H9 (cell line): Measurements from ENCODE around the gene LATS2. TPM values are rescaled to one million over a fixed set of nuclear protein-coding genes. Genes with fewer than 3 reads are reported as not detected.

Experiments used
- DNase-seq: peaks from one replicate; pipeline ENCODE4 v3.0.0-alpha.2; 2017
- H2AFZ ChIP-seq: one replicate; pipeline ENCODE4 v1.6.1; 2013; ENCODE audit warnings: mild to moderate bottlenecking, low read length, control low read depth, moderate library complexity
- H2AK5ac ChIP-seq: 2 replicates; pipeline ENCODE4 v1.6.1; 2013; ENCODE audit warnings: low read length, control low read depth, mixed read lengths; ENCODE audit not compliant: insufficient read length
- H2BK120ac ChIP-seq: one replicate; pipeline ENCODE4 v1.6.1; 2013; ENCODE audit warnings: low read depth, mild to moderate bottlenecking, low read length, control low read depth, inconsistent platforms; ENCODE audit not compliant: poor library complexity, severe bottlenecking
- H2BK12ac ChIP-seq: 2 replicates; pipeline ENCODE4 v1.6.1; 2013; ENCODE audit warnings: low read length, control low read depth, mixed read lengths, low read depth; ENCODE audit not compliant: insufficient read length
- H2BK15ac ChIP-seq: 2 replicates; pipeline ENCODE4 v1.6.1; 2013; ENCODE audit warnings: low read depth, low read length, control low read depth
- H2BK20ac ChIP-seq: one replicate; pipeline ENCODE4 v1.6.1; 2013; ENCODE audit warnings: low read depth, mild to moderate bottlenecking, low read length, control low read depth, inconsistent platforms; ENCODE audit not compliant: poor library complexity, severe bottlenecking
- H2BK5ac ChIP-seq: 2 replicates; pipeline ENCODE4 v1.6.1; 2013; ENCODE audit warnings: low read length, control low read depth, mixed read lengths; ENCODE audit not compliant: insufficient read length
- H3K14ac ChIP-seq: 2 replicates; pipeline ENCODE4 v1.6.1; 2013; ENCODE audit warnings: low read length, control low read depth; ENCODE audit not compliant: insufficient read depth
- H3K18ac ChIP-seq: 2 replicates; pipeline ENCODE4 v1.6.1; 2013; ENCODE audit warnings: low read depth, mild to moderate bottlenecking, mixed read lengths, low read length, control low read depth; ENCODE audit not compliant: insufficient read length
- H3K23ac ChIP-seq: 2 replicates; pipeline ENCODE4 v1.6.1; 2013; ENCODE audit warnings: low read length, control low read depth, mixed read lengths, low read depth; ENCODE audit not compliant: insufficient read length
- H3K23me2 ChIP-seq: 2 replicates; pipeline ENCODE4 v1.6.1; 2013; ENCODE audit warnings: low read depth, mild to moderate bottlenecking, mixed read lengths, low read length, control low read depth; ENCODE audit not compliant: insufficient read length, poor library complexity, severe bottlenecking
- H3K27ac ChIP-seq: 2 replicates; pipeline ENCODE4 v1.5.1; 2013; ENCODE audit warnings: low read length, control low read depth, mixed read lengths, low read depth; ENCODE audit not compliant: insufficient read length
- H3K27me3 ChIP-seq: 2 replicates; pipeline ENCODE4 v1.6.1; 2013; ENCODE audit warnings: low read length, control low read depth, inconsistent platforms; ENCODE audit not compliant: insufficient read depth
- H3K4ac ChIP-seq: 2 replicates; pipeline ENCODE4 v1.6.1; 2013; ENCODE audit warnings: low read depth, mild to moderate bottlenecking, control low read depth, inconsistent platforms, low read length, moderate library complexity
- H3K4me1 ChIP-seq: 2 replicates; pipeline ENCODE4 v1.6.1; 2013; ENCODE audit warnings: low read length, control low read depth, inconsistent platforms; ENCODE audit not compliant: insufficient read depth
- H3K4me2 ChIP-seq: 2 replicates; pipeline ENCODE4 v1.6.1; 2013; ENCODE audit warnings: low read length, control low read depth, mixed read lengths; ENCODE audit not compliant: insufficient read length, insufficient read depth
- H3K56ac ChIP-seq: 2 replicates; pipeline ENCODE4 v1.6.1; 2013; ENCODE audit warnings: low read depth, mild to moderate bottlenecking, mixed read lengths, low read length, control low read depth; ENCODE audit not compliant: insufficient read length
- H3K79me1 ChIP-seq: 2 replicates; pipeline ENCODE4 v1.6.1; 2013; ENCODE audit warnings: low read depth, mild to moderate bottlenecking, moderate library complexity, low read length, control low read depth, inconsistent platforms; ENCODE audit not compliant: insufficient read depth, poor library complexity, severe bottlenecking
- H3K79me2 ChIP-seq: 2 replicates; pipeline ENCODE4 v1.6.1; 2013; ENCODE audit warnings: low read length, control low read depth, inconsistent platforms; ENCODE audit not compliant: insufficient read depth
- H3K9ac ChIP-seq: 2 replicates; pipeline ENCODE4 v1.6.1; 2013; ENCODE audit warnings: low read length, control low read depth, mixed read lengths; ENCODE audit not compliant: insufficient read length; ENCODE audit errors: extremely low read depth
- H3K9me3 ChIP-seq: one replicate; pipeline ENCODE4 v1.6.1; 2013; ENCODE audit warnings: low read depth, low read length, inconsistent platforms; ENCODE audit not compliant: control insufficient read depth
- H3T11ph ChIP-seq: one replicate; pipeline ENCODE4 v1.6.1; 2013; ENCODE audit warnings: mild to moderate bottlenecking, low read length, control low read depth, inconsistent platforms
- H4K20me1 ChIP-seq: one replicate; pipeline ENCODE4 v1.6.1; 2013; ENCODE audit not compliant: control insufficient read depth, insufficient read length, insufficient read depth
- H4K5ac ChIP-seq: 2 replicates; pipeline ENCODE4 v1.6.1; 2013; ENCODE audit warnings: low read depth, mild to moderate bottlenecking, mixed read lengths, low read length, control low read depth; ENCODE audit not compliant: insufficient read length
- H4K8ac ChIP-seq: replicated peaks from 2 replicates; pipeline ENCODE4 v1.6.1; 2013; ENCODE audit warnings: low read length, control low read depth, mixed read lengths, low read depth; ENCODE audit not compliant: insufficient read length
- H4K91ac ChIP-seq: 2 replicates; pipeline ENCODE4 v1.6.1; 2013; ENCODE audit warnings: low read depth, mild to moderate bottlenecking, moderate library complexity, mixed read lengths, low read length, control low read depth; ENCODE audit not compliant: insufficient read length
- H3K27ac Mint-ChIP-seq, 3 experiments: 2 replicates in 2 of 3; 3 replicates in 1 of 3; pipeline ENCODE4 v1.8.0; 2020 to 2021; ENCODE audit warnings: mixed read lengths in 3 of 3, mild to moderate bottlenecking in 1 of 3, moderate library complexity in 1 of 3
- H3K27me3 Mint-ChIP-seq: 2 replicates; pipeline ENCODE4 v1.8.0; 2021; ENCODE audit warnings: low read depth, mild to moderate bottlenecking, moderate library complexity, mixed read lengths
- H3K36me3 Mint-ChIP-seq, 3 experiments: 2 replicates in 2 of 3; 3 replicates in 1 of 3; pipeline ENCODE4 v1.8.0; 2020 to 2021; ENCODE audit warnings: low read depth in 3 of 3, mixed read lengths in 3 of 3; ENCODE audit not compliant: insufficient read depth in 1 of 3
- H3K4me1 Mint-ChIP-seq, 2 experiments: 2 replicates each; pipeline ENCODE4 v1.8.0; 2020; ENCODE audit warnings: mixed read lengths in 2 of 2
- H3K4me3 Mint-ChIP-seq, 2 experiments: 2 replicates in 1 of 2; 3 replicates in 1 of 2; pipeline ENCODE4 v1.8.0; 2020 to 2021; ENCODE audit warnings: mild to moderate bottlenecking in 2 of 2, mixed read lengths in 2 of 2, moderate library complexity in 1 of 2
- H3K9me3 Mint-ChIP-seq, 2 experiments: 2 replicates in 1 of 2; 3 replicates in 1 of 2; pipeline ENCODE4 v1.8.0; 2020; ENCODE audit warnings: mild to moderate bottlenecking in 2 of 2, mixed read lengths in 2 of 2, moderate library complexity in 1 of 2
- WGBS: extraction: QIAGEN DNeasy Blood & Tissue Kit; methylation state at CpG from one replicate; pipeline ENCODE4 v1.1.7; 2013; ENCODE audit warnings: missing lambda C conversion rate, low lambda C conversion rate, mixed read lengths; ENCODE audit not compliant: insufficient read length; ENCODE audit errors: extremely low coverage; 5-methylcytosine and 5-hydroxymethylcytosine counted together
- total RNA-seq: library from RNA; stranded (reverse); gene quantifications from 2 replicates; pipeline ENCODE4 v1.2.1, GENCODE V29; 2021
- TF ChIP-seq, protein P1 (sequence below): fragments of 200-600 bp; sonication (generic); conservative IDR thresholded peaks from 3 replicates; pipeline ENCODE4 v1.8.0; 2021; ENCODE audit warnings: antibody characterized with exemption, mild to moderate bottlenecking

The LATS2 gene
- total RNA-seq, 1 experiment from 2014 or later = 20.0 TPM

DNA sequence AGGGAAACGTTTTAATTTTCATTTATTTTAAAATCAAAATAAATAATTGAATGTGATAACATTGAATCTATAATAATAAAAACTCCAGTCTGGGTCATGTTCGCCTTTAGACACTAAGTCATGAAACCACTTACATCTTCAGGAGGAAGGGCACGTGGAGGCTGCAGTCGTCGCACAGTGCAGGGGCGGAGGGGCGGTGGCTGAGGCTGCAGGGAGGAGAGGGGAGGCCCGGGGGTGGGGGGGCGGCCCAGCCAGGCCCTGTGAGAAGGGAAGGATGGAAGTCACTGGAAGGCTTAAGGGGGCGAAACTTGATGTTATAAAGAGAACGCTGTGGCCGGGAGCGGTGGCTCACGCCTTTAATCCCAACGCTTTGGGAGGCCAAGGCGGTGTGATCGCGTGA lies 14.9 kb upstream of the LATS2 start:
- H4K5ac ChIP-seq = no peak overlapping the region
- H4K8ac ChIP-seq = no peak overlapping the region
- H3K56ac ChIP-seq = no peak overlapping the region
- H2BK5ac ChIP-seq = no peak overlapping the region
- peak; percentile 52 for DNase-seq
- no peak overlapping the region for H3K18ac ChIP-seq
- no peaks in the 10 kb centered on the region for H4K20me1 ChIP-seq
- H2BK120ac ChIP-seq = no peak overlapping the region
- no peaks in the 10 kb centered on the region for H3K27me3 ChIP-seq
- peaks cover 4% of the 10 kb centered on the region; the same call in 1 of the 2 replicates for H3K4me1 ChIP-seq
- no peak overlapping the region for H3K14ac ChIP-seq
- no peaks in the 10 kb centered on the region for H3K79me2 ChIP-seq
- no peak overlapping the region for H2BK12ac ChIP-seq
- H3K9ac ChIP-seq = no peak overlapping the region
- no peaks in the 10 kb centered on the region for H3K9me3 ChIP-seq
- H2BK15ac ChIP-seq = no peak overlapping the region
- no peak overlapping the region for H3K4ac ChIP-seq
- H3K27ac ChIP-seq = no peak overlapping the region
- H2BK20ac ChIP-seq = no peak overlapping the region
- H4K91ac ChIP-seq = no peak overlapping the region
- no peak overlapping the region for H2AFZ ChIP-seq
- no peak overlapping the region for H3K23ac ChIP-seq
- H3K27me3 Mint-ChIP-seq = peaks cover 18% of the 10 kb centered on the region
- H3K4me2 ChIP-seq = no peak overlapping the region
- H3K23me2 ChIP-seq = no peaks in the 10 kb centered on the region
- no peaks in the 10 kb centered on the region; a peak in 1 of 5 replicates for H3K9me3 Mint-ChIP-seq
- no peaks in the 10 kb centered on the region for H3K79me1 ChIP-seq
- H3K4me3 Mint-ChIP-seq = peak overlapping the region; percentile 46 to 67; a peak in 4 of 5 replicates
- TF ChIP-seq, protein P1, sequence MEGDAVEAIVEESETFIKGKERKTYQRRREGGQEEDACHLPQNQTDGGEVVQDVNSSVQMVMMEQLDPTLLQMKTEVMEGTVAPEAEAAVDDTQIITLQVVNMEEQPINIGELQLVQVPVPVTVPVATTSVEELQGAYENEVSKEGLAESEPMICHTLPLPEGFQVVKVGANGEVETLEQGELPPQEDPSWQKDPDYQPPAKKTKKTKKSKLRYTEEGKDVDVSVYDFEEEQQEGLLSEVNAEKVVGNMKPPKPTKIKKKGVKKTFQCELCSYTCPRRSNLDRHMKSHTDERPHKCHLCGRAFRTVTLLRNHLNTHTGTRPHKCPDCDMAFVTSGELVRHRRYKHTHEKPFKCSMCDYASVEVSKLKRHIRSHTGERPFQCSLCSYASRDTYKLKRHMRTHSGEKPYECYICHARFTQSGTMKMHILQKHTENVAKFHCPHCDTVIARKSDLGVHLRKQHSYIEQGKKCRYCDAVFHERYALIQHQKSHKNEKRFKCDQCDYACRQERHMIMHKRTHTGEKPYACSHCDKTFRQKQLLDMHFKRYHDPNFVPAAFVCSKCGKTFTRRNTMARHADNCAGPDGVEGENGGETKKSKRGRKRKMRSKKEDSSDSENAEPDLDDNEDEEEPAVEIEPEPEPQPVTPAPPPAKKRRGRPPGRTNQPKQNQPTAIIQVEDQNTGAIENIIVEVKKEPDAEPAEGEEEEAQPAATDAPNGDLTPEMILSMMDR = no peak
- no peak overlapping the region for H3T11ph ChIP-seq
- no CpG with 5 or more reads among the region's 18 CpGs for WGBS
- no peak overlapping the region for H2AK5ac ChIP-seq
- no peaks in the 10 kb centered on the region; a peak in 1 of 7 replicates for H3K36me3 Mint-ChIP-seq
- no peak overlapping the region for H3K27ac Mint-ChIP-seq
- peaks cover 17 to 19% of the 10 kb centered on the region in 2 experiments for H3K4me1 Mint-ChIP-seq
